Hippocampal formation (tissue), 2 donors: Measurements from ENCODE around the gene ZCCHC2.

ENCODE experiments used
- DNase-seq, 2 donors: peaks; one replicate each; lab custom pipeline; 2025; lab: John Stamatoyannopoulos, UW

The ZCCHC2 gene

DNA sequence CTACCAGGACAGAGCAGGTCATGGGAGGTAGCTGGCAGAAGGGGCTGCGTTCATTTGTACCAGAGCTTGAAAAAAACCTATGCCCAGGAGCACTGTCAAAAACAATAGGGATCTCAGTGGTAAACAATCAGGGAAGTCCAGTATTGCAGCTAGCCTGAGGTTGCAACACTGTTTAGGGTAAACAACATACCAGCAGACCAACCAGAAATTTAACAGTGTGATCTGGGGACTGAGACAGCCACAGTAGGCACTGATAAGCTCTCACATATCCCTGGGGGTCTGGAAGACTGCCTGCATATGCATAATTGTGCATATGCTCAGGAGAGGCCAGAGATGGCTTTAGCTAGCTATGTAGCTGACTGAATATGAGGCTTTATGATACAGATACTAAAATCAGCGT is 12.0 kb upstream of the ZCCHC2 start:
- no peak for DNase-seq

DNA sequence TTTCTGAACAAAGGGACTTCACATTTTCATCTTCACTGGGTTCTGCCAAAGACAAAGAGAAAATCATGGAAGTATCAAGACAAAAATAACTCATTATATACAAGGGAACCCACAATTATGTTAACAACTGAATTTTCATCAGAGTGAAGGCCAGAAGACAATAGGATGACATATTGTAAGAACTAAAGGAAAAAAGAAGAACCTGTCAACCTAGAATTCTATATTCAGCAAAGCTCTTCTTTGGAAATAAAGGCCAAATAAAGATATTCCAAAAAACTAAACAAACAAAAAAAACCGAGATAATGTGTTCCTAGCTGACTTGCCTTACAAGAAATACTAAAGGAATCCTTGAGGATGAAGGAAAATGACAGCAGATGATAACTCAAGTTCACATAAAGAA is 10.3 kb upstream of the ZCCHC2 start:
- DNase-seq = no peak

DNA sequence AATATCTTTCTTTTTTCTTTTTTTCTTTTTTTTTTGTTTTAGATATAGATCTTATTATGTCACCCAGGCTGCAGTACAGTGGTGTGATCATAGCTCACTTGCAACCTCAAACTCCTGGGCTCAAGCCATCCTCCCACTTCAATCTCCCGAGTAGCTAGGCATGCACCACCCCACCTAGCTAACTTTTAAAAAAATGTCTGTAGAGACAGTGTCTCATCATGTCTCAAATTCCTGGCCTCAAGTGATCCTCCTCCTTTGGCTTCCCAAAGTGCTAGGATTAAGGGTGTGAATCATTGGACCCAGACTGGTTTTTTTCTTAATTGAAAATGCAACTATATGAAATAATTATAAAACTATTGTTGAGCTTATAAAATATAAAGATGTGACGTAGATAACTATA is 9.8 kb upstream of the ZCCHC2 start:
- DNase-seq = no peak

DNA sequence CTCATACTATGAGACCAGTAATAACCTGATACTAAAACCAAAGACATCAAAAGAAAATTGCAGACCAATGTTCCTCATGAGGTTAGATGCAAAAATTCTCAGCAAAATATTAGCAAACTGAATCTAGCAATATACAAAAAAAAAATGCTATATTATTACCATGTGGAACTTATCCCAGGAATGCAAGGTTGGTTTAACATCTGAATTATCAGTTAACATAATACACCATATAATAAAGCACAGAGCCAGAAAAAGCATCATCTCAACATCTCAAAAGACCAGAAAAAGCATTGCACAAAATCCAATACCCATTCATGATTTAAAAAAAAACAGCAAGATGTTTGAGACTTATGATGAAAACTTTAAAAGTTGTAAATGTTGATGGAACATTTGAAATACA is 8.3 kb upstream of the ZCCHC2 start:
- DNase-seq = no peak

DNA sequence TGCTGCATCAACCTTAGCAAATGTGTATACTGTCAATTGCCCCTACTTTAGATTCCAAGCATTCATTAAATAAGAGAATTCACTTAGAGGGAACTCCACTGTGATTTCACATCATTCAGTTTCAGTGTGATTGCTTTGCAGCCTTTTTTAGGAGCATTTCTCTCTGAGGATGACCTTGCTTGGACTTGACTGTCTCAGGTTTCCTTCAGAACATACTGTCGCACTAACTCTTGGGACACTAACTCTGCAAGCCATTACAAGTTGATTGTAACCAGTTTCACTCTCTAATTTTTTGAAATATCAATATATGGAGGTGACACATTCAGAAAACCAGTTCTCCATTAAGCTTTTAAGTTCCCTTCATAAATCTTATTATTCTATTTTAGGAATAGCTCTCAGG is 6.6 kb upstream of the ZCCHC2 start:
- DNase-seq = no peak

DNA sequence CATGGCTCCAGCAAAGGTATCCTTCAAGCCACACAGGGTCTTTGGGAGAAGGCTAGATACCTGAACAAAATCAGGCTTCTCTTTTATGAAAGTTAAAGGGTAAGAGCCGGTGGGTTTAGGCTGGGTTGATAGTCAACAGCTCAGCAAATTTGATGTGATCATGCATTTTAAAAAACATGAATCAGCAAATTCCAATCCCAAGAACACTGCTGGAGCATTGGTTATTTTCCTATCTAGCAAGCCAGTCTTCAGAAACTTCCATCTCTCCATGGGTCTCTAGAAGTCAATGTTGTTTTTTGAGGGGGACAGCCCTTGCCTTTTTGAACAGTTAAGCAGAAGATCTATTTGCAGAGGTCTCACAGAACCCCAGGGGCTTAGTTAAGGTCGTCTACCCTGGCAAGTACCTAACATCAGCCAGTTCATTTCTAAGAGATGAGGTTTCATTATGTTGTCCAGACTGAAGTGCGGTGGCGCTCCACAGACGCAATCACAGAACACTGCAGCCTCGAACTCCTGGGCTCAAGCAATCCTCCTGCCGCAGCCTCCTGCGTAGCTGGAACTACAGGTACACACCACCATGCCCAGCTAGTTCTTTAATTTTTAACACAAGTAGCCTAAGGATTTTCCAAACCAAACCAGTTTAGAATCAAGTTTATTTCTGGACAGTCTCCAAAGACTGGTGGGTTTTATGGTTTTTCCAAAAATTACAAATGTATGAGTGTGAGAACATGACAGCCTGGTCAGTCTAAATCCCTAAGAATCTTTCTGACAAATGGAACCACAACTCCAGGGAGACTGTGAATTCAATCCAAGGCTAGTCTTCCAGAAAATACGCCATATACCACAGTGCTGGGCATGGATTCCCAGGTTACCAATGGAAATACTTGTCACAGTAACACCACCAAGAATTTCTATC is 4.1 kb upstream of the ZCCHC2 start:
- no peak for DNase-seq

DNA sequence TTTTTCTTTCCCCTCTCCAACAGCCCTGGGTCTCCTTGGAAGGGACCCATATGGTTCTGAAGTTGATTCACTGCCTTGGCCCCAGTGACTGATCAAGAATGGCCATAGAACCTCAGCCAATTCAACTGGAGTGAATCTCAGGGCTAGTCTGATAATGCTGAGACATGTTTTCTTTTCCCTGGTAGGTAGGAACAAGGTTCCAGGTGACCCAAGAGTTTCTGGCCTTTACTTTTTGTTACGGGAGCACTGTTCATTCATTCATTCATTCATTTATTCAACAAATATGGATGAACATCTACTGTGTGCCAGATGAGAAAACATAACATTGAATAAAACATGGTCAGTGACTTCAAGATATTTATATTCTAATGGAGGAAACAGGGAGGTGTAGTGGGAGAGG is 3.1 kb upstream of the ZCCHC2 start:
- no peak for DNase-seq

DNA sequence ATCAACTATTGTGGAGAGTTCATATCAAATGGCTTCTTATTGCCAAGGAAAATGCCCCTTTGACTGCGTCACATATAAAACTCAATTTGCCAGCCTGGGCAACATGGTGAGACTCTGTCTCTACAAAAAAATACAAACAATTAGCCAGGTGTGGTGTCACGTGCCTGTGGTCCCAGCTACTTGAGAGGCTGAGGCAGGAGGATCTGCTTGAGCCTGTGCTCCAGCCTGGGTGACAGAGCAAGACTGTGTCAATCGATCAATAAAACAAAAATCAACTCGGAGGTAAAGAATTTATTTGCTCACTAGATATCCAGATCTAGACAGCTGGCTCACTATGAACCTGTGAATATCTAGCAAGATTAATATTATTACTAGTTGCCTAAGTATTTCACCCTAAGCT is 1.7 kb upstream of the ZCCHC2 start:
- DNase-seq = no peak

DNA sequence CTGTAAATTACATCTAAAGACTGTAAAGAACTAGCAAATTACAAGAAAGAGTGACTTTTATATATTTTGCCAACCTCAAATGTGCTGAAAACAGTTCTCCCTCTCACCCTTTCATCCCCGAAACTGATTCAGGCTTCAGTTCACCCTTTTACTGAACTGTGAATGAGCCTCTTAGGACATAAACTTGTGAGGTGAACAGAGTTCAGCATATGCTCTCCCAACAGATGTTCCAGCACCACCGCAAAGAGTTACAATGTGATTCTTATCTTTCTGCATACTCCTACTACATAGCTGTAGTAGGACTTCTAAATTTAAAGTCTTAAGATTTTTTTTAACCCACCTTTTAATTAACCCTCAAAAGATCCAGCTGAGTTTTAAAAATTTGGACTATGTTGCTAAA is 1.2 kb upstream of the ZCCHC2 start:
- DNase-seq = no peak

DNA sequence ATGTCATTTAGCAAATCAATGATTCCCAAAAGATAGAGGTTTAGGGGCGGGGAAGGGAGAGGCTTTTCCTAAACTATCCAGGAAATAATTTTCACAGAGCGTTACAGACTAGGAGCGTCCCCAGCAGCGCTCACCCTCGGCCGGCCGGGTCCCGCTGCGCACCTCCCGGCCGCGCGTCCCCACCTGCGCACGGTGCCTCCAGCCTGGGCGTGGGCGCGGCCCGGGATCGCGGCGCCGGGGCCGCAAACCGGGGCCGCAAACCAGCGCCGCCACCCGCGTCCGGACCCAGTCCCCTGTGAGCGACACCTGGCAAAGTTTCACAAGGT is 684 bp upstream of the ZCCHC2 start:
- DNase-seq = no peak

DNA sequence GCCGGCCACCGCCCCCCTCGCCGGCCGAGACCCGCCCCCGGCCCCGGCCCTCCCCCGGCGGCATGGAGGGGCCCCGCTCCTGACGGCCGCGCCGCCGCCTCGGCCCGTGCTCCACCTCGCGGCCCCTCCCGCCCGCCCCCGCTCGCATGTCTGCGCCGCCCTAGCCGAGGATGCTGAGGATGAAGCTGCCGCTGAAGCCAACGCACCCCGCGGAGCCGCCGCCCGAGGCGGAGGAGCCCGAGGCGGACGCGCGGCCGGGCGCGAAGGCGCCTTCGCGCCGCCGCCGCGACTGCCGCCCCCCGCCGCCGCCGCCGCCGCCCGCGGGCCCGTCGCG is 397 bp downstream of the ZCCHC2 start:
- DNase-seq = no peak

DNA sequence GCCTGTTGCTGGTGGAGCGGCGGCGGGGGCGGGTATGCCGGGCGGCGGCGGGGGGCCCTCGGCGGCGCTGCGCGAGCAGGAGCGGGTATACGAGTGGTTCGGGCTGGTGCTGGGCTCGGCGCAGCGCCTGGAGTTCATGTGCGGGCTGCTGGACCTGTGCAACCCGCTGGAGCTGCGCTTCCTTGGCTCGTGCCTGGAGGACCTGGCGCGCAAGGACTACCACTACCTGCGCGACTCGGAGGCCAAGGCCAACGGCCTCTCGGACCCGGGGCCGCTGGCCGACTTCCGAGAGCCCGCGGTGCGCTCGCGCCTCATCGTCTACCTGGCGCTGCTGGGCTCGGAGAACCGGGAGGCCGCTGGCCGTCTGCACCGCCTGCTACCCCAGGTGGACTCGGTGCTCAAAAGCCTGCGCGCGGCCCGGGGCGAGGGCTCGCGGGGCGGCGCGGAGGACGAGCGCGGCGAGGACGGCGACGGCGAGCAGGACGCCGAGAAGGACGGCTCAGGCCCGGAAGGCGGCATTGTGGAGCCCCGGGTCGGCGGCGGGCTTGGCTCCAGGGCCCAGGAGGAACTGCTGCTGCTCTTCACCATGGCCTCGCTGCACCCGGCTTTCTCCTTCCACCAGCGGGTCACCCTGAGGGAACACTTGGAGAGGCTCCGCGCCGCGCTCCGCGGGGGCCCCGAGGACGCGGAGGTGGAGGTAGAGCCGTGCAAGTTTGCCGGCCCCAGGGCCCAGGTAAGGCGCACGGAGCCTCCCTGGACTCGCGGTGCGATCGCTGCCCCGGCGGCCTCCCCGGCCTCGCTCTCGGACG is 1.0 kb downstream of the ZCCHC2 start:
- DNase-seq = peak in 1 of 2 donors; percentile 32

DNA sequence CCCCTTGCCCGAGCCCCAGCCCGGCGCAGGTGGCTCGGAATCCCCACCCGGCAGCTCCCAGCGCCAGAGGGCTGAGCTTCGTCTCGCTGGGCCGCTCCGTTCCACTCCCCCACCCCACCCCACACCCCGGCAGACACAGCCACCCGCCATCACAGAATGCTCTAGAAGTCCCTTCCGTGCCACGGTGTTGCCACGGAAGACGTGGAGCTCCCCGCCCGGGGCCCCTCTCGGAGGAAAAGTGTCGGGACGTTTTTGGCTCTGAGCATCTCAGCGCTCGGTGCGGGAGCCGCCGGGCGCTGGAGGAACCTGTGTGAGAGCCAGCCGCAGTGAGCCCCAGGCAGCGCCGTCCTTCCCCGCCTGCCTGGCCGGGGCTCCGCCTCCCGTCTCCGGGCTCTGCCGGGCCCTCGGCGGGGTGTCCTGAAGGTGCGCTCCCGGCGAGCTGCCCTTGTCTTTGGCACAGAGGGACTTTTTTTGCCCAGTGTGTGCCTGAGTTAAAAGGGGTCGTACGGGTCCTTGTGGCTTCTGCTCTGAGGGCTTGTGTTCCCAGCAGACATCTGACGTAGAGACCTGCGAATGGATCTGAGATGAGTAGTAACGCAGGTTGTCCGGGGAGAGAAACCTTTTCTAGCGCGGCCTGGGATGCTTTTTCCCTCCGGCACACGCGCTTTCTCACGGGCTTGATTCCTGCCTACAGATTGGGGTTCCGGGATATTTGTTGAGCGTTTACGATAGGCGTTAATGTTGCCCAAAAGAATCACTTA is 1.8 kb downstream of the ZCCHC2 start:
- peak in 1 of 2 donors; percentile 70 for DNase-seq

DNA sequence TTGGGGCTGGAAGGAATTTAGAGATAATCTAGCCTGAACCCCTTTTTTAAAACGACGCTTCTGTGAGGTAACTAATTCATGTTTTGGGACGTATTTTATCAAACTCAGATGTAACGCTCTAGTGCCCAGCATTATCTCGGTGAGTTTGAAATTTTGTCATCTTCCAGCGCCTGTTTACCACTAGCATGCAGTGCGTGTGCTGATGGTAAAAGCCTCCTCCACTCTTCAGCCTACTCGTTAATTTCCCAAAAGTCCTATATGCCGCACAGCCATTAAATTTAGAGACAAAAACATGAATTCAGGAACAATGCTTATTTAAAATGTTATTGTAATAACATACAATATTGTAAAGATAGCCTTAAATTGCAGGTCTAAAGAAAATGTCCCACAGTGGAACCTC is 2.8 kb downstream of the ZCCHC2 start:
- no peak for DNase-seq

DNA sequence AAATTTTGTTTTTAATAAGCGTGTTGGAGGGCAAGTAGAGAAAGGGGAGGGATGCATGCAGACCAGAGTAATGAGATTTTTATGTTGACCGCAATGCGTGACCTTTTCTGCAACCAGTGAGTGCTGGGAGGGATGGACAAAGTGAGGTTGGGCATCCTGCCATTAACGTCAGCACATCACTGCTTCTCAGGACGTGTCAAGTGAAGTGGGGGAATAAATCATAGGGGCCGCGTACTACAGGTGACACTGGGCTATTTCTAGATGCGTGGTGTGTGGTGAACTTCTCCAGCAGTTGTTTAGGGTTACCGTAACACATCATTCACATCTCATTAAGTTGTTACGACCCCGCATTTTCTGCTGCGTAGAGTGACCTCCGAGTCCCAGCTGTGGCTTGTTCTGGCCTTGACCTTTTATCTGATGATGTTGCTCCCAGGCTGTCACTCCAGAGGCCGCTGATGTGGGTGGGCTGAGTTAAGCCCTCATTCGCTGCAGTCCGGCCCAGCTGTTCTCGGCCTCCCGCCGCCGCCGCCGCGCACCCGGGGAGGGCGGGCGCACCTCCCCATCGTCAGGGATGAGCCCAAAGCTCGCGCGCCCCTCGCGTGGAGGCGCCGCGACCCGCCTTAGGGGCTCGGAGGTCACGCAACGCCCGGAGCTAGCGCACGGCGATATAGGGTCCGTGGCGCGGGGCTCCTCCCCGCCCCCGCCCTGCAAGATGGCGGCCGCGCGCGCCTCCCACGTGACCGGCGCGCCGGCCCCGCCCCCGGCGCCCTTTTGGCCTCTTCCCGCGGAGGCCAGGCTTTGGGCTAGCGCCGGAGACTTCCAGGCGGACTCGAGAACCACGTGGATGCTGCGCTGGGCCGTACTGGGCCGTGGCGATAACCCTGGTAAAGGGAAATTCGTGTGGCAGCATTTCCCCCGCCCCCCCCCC is 3.5 kb downstream of the ZCCHC2 start:
- DNase-seq = peak; percentile 66 to 69

DNA sequence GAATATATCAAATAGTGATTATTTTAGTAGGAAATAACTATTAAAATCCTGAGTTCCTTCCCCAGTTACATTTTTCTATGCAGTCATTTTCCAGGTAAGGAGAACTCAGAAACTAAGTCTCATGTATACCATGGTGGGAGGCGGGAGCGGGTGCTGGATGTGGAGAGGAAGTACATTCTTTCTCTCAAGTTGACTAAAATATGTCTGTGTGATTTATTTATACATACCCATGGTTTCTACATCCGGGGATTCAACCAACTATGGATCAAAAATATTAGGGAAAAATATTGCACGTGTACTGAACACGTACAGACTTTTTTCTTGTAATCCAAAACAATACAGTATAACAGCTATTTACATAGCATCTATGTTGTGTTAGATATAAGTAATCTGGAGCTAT is 6.8 kb downstream of the ZCCHC2 start:
- no peak for DNase-seq

DNA sequence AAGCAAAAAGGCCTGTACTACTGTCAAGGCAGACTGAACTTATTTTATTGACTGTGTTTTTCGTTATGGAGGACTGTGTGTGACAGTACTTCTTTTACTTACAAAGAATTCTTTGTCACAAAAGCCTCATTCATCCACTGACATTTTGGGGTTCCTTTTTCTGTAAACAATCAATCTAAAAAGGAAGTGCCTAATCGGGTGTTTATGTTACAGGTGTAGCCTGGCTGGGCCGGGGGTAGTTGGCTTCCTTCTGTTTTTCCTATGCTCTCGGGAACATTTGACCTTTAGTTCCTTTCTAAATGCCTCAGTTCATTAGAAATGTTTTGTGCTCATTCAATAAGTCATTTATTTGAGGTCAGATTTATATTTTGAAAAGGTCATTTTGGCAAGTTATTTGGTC is 8.3 kb downstream of the ZCCHC2 start:
- no peak for DNase-seq

DNA sequence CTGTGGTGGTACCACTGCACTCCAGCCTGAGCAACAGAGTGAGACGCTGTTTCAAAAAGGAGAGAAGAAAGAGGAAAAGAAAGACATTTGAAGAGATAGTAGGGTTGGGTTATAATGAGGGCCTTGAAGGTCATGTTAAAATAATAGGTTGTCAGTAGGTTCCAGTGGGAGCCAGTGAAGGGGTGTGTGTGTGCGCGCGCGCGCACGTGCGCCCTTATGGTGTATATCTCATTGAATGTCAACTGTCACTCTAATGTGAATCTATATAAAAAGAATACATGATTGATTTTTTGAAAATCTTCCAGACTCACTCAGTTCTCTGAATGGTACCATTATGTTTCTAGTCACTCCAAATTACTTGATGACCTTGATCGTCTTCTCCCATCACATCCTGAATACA is 9.1 kb downstream of the ZCCHC2 start:
- no peak for DNase-seq

DNA sequence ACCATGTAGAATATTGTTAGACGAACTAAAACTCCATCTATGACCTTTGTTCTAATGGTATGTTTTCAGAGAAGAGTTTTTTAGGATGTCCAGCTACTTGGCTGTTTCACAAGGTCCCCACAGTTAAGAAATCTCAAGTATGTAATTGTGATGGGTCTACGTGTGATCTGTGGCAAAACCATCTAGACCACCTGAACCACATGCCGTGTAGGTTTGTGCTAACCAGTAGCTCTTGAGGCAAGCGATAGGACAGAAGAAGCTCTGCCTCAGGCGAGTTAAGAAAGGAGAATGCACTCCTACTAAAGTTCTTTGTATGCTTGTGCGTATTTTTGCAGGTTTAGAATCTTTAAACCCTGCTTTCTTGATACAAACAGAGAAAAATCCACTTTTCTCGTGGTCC is 13.2 kb downstream of the ZCCHC2 start:
- no peak for DNase-seq

DNA sequence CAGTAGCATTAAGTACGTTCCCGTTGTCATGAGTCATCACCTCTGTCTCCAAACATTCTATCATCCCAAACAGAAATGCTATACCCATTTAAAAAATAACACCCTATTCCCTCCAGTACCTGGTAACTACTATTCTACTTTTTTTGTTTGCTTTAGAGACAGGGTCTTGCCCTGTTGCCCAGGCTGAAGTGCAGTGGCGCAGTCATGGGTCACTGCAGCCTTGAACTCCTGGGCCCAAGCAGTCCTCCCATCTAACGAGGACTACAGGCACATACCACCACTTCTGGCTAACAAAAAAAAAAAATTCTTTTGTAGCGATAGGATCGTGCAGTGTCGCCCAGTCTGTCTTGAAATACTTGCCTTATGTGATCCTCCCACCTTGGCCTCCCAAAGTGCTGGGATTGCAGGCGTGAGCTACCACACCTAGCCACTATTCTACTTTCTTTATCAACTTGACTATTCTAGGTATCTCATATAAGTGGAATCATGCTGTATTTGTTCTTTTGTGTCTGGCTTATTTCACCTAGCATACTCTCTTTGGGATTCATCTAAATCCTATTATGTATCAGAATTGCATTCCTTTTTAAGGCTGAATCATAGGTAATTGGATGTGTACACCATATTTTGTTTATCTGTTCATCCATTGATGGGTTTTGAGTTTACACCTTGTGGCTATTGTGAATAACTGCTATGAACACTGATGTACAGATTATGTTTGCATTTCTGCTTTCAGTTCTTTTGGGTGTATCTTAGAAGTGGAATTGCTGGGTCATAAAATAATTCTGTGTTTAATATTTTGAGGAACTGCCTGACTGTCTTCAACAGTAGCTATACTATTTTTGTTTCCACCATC is 14.4 kb downstream of the ZCCHC2 start:
- DNase-seq = no peak

DNA sequence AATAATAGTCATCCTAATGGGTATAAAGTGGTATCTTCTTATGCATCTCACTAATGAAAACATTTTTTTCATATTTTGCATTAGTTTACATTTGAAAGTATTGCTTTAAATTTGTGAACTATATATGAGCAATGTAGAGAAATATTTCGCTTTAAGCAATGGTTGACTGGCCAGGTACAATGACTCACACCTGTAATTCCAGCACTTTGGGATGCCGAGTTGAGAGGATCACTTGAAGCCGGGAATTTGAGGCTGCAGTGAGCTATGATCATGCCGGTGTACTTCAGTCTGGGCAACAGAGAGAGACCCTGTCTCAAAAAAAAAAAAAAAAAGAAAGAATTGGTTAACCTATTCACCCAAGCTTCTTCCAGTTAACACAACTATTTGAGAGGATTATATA is 15.1 kb downstream of the ZCCHC2 start:
- DNase-seq = no peak
